Heart left ventricle (tissue), 13 donors: ENCODE measurements around the gene MTFMT.

Experiments used
- POLR2A ChIP-seq, 2 donors: fragments of 450-650 bp; IDR thresholded peaks; one replicate each; pipeline ENCODE4 v1.6.1; 2017; ENCODE audit warnings: antibody characterized with exemption in 2 of 2, mild to moderate bottlenecking in 2 of 2, moderate library complexity in 2 of 2
- TF ChIP-seq, protein P1 (sequence below), 12 donors: fragments of 200-600 bp; sonication (generic) in 4 of 12; IDR thresholded peaks; one replicate each; pipeline versions ENCODE4 v1.5.0 to v1.8.0; 2018 to 2022; ENCODE audit warnings: antibody characterized with exemption in 12 of 12, mild to moderate bottlenecking in 5 of 12
- donor health status: ischemic (EF 13 %, LVEDD 7.1; RV severe dilation, severe dysfunction).
- donor health status: DM: no; HTN: yes; CAD: no.
- donor health status: DM: no; HTN: no; CAD: no.
- donor health status: ischemic (EF 25% LVEDD 6.9; RV normal size, moderate dysfunction).
- donor health status: ischemic (EF 25% LVEDD 5.7; RV mildly dilated, moderate dysfunction).
- donor health status: ischemic (EF 35%, LVEDD 5.7; RV mildly dilated, moderate dysfunction).
- donor health status: nonischemic (EF 11% LVEDD 7.7; RV severe dilation, severe dysfunction).
- donor health status: DM: yes; HTN: yes; CAD: no.
- donor health status: PGD.
- donor health status: ischemic (EF 29% LVEDD 5.4; RV normal size, mild dysfunction).
- donor health status: nonischemic (EF 23%, LVEDD 6.1; RV moderate dilation, normal function).

DNA sequence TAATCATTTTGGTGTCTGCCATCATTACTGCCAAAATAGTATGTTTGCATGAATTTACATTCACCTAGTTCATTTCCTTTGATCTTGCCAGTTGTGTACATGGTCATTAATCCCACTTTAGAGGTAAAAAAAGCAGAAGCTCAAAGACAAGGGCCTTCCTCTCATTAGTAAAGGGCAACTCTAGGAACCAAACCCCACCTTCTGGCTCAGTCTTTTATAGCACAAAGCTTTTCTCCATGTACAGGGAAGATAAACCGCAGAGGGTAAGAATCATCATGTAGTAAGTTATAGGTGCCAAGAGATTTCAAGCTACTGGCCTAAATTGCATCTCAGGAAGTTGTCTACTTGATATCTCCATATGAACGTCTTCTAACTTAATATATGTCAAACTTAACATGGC, 20.5 kb downstream of the MTFMT start:
- TF ChIP-seq, protein P1, sequence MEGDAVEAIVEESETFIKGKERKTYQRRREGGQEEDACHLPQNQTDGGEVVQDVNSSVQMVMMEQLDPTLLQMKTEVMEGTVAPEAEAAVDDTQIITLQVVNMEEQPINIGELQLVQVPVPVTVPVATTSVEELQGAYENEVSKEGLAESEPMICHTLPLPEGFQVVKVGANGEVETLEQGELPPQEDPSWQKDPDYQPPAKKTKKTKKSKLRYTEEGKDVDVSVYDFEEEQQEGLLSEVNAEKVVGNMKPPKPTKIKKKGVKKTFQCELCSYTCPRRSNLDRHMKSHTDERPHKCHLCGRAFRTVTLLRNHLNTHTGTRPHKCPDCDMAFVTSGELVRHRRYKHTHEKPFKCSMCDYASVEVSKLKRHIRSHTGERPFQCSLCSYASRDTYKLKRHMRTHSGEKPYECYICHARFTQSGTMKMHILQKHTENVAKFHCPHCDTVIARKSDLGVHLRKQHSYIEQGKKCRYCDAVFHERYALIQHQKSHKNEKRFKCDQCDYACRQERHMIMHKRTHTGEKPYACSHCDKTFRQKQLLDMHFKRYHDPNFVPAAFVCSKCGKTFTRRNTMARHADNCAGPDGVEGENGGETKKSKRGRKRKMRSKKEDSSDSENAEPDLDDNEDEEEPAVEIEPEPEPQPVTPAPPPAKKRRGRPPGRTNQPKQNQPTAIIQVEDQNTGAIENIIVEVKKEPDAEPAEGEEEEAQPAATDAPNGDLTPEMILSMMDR (IDR thresholded peaks at IDR 0.05), result peak in 2 of 12 donors; percentile 8
- TF ChIP-seq POLR2A (IDR thresholded peaks at IDR 0.05), result no peak
